ELF-1 (cell line): ENCODE results near the gene NUDT2.
A peak's percentile ranks its signal among the peaks of the same experiment; 100 is the strongest.
"Not testable (repeated sequence)": the region's sequence is repeated elsewhere in the genome, so short reads cannot be mapped to it uniquely, and the experiment has no call there.

Source experiments
- DNase-seq: peaks from one replicate; pipeline ENCODE4 v3.0.0-alpha.2; 2016; ENCODE audit warnings: low read depth, low spot score

NUDT2 gene

GRCh38 chr9:34328987-34329832, at the start of gene NUDT2, which contains the start of gene KIF24:
Gene NUDT2, plus strand, starts transcription at chr9:34329569. Its CDS starts 9,471 bp downstream, at chr9:34339040.
Gene KIF24, minus strand, starts transcription at chr9:34329268. Its CDS starts 17,922 bp downstream, at chr9:34311346.
- peak; percentile 100 for DNase-seq

GRCh38 chr9:34282096-34282495, 47.3 kb upstream of the NUDT2 start:
- DNase-seq, result no peak

GRCh38 chr9:34289159-34289558, 40.2 kb upstream of the NUDT2 start:
- DNase-seq, result no peak

GRCh38 chr9:34291023-34291422, 38.3 kb upstream of the NUDT2 start:
- DNase-seq, result no peak

GRCh38 chr9:34291423-34291822, 37.9 kb upstream of the NUDT2 start:
- no peak for DNase-seq

GRCh38 chr9:34292552-34292951, 36.8 kb upstream of the NUDT2 start:
- no peak for DNase-seq

GRCh38 chr9:34301064-34301463, 28.3 kb upstream of the NUDT2 start:
- not testable (repeated sequence) for DNase-seq

- DNase-seq, result not testable (repeated sequence)
These were observed 21.1 kb upstream of the NUDT2 start for GRCh38 chr9:34308316-34308715.

GRCh38 chr9:34310215-34310614, 19.2 kb upstream of the NUDT2 start:
- no peak for DNase-seq

GRCh38 chr9:34311499-34312185, 17.7 kb upstream of the NUDT2 start:
- no peak for DNase-seq

GRCh38 chr9:34317436-34317835, 11.9 kb upstream of the NUDT2 start:
- DNase-seq, result no peak

- DNase-seq, result peak; percentile 14
These were observed 11.1 kb upstream of the NUDT2 start for GRCh38 chr9:34318163-34318790.

- DNase-seq, result no peak
These were observed 7.9 kb upstream of the NUDT2 start for GRCh38 chr9:34321451-34321850.

- DNase-seq, result no peak
These were observed 6.3 kb upstream of the NUDT2 start for GRCh38 chr9:34322899-34323591.

- DNase-seq, result no peak
These were observed 2.7 kb upstream of the NUDT2 start for GRCh38 chr9:34326690-34327089.

GRCh38 chr9:34328500-34328986, 826 bp upstream of the NUDT2 start:
- no peak for DNase-seq

GRCh38 chr9:34331196-34331595, 1.8 kb downstream of the NUDT2 start:
- no peak for DNase-seq

- DNase-seq, result no peak
These were observed 3.0 kb downstream of the NUDT2 start for GRCh38 chr9:34332076-34332964.

GRCh38 chr9:34333836-34334235, 4.5 kb downstream of the NUDT2 start:
- no peak for DNase-seq

- peak; percentile 68 for DNase-seq
These were observed 5.0 kb downstream of the NUDT2 start for GRCh38 chr9:34334337-34334824.
